Mammary epithelial cell (primary cell): ENCODE data around the gene ATP5PD.

Source experiments
- CTCF ChIP-seq, 2 donors: IDR thresholded peaks in 1 of 2; conservative IDR thresholded peaks in 1 of 2; 2 replicates each; pipeline ENCODE4 v1.5.1; 2011 to 2012; ENCODE audit warnings: inconsistent platforms in 2 of 2, low read length in 2 of 2, mild to moderate bottlenecking in 2 of 2, control low read depth in 1 of 2, low read depth in 1 of 2; ENCODE audit not compliant: insufficient read depth in 1 of 2; ENCODE audit errors: extremely low read depth in 1 of 2
- EZH2 ChIP-seq: IDR thresholded peaks from 2 replicates; pipeline ENCODE4 v1.6.1; 2012; ENCODE audit warnings: low read length, inconsistent platforms, borderline replicate concordance

DNA sequence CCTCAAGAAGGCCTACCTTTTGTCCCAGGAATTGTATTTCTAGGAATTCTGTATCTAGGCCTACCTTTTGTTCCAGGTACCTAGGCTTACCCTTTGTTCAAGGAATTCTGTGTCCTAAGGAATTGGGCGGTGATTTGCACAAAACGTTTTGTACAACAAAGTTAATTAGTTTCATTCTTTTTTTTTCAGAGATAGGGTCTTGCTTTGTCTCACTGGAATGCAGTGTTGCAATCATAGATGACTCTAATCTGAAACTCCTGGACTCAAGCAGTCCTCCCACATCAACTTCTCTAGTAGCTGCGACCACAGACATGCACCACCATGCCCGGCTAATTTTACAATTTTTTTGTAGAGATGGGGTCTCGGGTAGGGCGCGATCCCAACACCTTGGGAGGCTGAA, 52.3 kb downstream of the ATP5PD start:
- no peak for TF ChIP-seq CTCF (conservative IDR thresholded peaks at IDR 0.05 in 1 of 2, IDR thresholded peaks at IDR 0.05 in 1 of 2; ENCODE audit: extremely low read depth in 1 of 2, insufficient read depth in 1 of 2, low read depth in 1 of 2, low read length in 2 of 2)
- no peak for TF ChIP-seq EZH2
